Measurements from ENCODE around the gene ACVRL1. TPM values are rescaled to one million over a fixed set of nuclear protein-coding genes. Genes with fewer than 3 reads are reported as not detected.

Gene ACVRL1
- total and polyA plus RNA-seq, 2 donors (not counting 1 experiment from before 2014, with no cell fraction given) = 8.9 to 36.2 TPM

DNA sequence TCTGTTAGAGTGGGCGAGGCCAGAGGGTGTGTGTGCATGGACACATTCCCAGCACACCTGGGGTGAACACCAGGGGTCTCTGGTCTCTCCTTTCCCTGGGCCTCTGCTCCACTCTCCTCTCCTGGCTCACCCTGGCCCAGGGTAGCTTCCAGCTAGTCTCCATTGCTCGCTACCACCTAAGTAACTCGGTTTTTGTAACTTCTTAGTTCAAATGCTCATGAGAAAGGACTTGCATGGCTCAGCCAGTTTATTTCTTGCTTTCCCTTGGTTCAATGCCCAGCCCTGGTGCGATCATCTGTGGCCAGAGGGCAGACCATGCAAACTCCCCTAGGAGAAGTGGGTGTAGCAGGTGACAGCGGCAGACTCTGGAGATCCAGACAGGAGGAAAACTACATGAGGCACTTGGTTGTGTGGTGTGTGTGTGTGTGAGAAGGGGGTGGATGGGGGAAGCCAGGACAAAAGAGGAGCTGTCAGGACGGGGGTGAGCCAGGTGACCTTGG lies 35.2 kb downstream of the ACVRL1 start:
- Histone ChIP-seq H3K4me2 (ENCODE audit: extremely low read depth, insufficient read depth, low read length) (no peak overlapping the region), H2AFZ (ENCODE audit: low read length) (no peak overlapping the region), H3K27ac (ENCODE audit: insufficient read depth, low read length) (no peak overlapping the region), H3K27me3 (ENCODE audit: control insufficient read depth, insufficient read depth, low read length) (no peaks in the 10 kb centered on the region), H3K4me3 (replicated peaks in 1 of 4; ENCODE audit: control extremely low read depth in 1 of 4, insufficient read depth in 1 of 4, low read depth in 3 of 4, low read length in 4 of 4) (no peak overlapping the region), H3K9ac (ENCODE audit: insufficient read depth, low read length) (no peak overlapping the region), H3K4me1 (ENCODE audit: control insufficient read depth, extremely low read depth, insufficient read depth, low read length) (peaks cover 3% of the 10 kb centered on the region), H4K20me1 (ENCODE audit: control insufficient read depth, extremely low read depth, insufficient read depth, low read length) (no peaks in the 10 kb centered on the region), H3K36me3 (ENCODE audit: control insufficient read depth, insufficient read depth, low read length) (no peaks in the 10 kb centered on the region), H3K79me2 (ENCODE audit: control insufficient read depth, insufficient read depth, low read length) (no peaks in the 10 kb centered on the region), H3K9me3 (ENCODE audit: control insufficient read depth, insufficient read depth, low read depth, low read length) (no peaks in the 10 kb centered on the region)
- DNase-seq (ENCODE audit: low read depth in 2 of 2) = no peak
- TF ChIP-seq, protein P1, sequence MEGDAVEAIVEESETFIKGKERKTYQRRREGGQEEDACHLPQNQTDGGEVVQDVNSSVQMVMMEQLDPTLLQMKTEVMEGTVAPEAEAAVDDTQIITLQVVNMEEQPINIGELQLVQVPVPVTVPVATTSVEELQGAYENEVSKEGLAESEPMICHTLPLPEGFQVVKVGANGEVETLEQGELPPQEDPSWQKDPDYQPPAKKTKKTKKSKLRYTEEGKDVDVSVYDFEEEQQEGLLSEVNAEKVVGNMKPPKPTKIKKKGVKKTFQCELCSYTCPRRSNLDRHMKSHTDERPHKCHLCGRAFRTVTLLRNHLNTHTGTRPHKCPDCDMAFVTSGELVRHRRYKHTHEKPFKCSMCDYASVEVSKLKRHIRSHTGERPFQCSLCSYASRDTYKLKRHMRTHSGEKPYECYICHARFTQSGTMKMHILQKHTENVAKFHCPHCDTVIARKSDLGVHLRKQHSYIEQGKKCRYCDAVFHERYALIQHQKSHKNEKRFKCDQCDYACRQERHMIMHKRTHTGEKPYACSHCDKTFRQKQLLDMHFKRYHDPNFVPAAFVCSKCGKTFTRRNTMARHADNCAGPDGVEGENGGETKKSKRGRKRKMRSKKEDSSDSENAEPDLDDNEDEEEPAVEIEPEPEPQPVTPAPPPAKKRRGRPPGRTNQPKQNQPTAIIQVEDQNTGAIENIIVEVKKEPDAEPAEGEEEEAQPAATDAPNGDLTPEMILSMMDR (conservative IDR thresholded peaks at IDR 0.05 in 1 of 2, IDR thresholded peaks at IDR 0.05 in 1 of 2; ENCODE audit: low read depth in 1 of 2, low read length in 2 of 2) = no peak
- TF ChIP-seq EZH2 (IDR thresholded peaks at IDR 0.05; ENCODE audit: low read length, missing control alignments) = no peak

DNA sequence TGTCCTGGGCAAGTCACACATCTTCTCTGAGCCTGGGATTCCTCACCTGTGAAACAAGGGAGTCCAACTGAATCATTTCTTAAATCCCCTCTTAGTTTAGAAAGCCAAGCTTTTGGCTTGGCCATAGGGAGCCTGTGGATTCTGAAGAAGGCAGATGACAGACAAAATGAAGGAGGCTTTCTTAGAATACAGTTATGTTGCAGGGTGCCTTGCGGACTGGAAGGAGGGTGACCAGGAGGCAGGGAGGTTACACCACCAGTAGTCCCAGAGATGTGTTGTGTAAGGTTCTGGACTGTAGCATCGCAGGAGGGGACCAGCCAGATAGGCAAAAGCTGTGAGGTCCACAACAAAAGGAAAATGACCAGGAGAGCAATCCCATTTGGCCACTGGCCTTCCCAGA lies 36.0 kb downstream of the ACVRL1 start:
- Histone ChIP-seq H3K27ac (ENCODE audit: insufficient read depth, low read length) (no peak overlapping the region), H3K9ac (ENCODE audit: insufficient read depth, low read length) (no peak overlapping the region), H3K4me1 (ENCODE audit: control insufficient read depth, extremely low read depth, insufficient read depth, low read length) (peaks cover 3% of the 10 kb centered on the region), H3K4me3 (replicated peaks in 1 of 4; ENCODE audit: control extremely low read depth in 1 of 4, insufficient read depth in 1 of 4, low read depth in 3 of 4, low read length in 4 of 4) (no peak overlapping the region), H4K20me1 (ENCODE audit: control insufficient read depth, extremely low read depth, insufficient read depth, low read length) (no peaks in the 10 kb centered on the region), H3K36me3 (ENCODE audit: control insufficient read depth, insufficient read depth, low read length) (no peaks in the 10 kb centered on the region), H2AFZ (ENCODE audit: low read length) (no peak overlapping the region), H3K27me3 (ENCODE audit: control insufficient read depth, insufficient read depth, low read length) (no peaks in the 10 kb centered on the region), H3K79me2 (ENCODE audit: control insufficient read depth, insufficient read depth, low read length) (no peaks in the 10 kb centered on the region), H3K9me3 (ENCODE audit: control insufficient read depth, insufficient read depth, low read depth, low read length) (no peaks in the 10 kb centered on the region), H3K4me2 (ENCODE audit: extremely low read depth, insufficient read depth, low read length) (no peak overlapping the region)
- no peak for TF ChIP-seq EZH2 (IDR thresholded peaks at IDR 0.05; ENCODE audit: low read length, missing control alignments)
- TF ChIP-seq, protein P1 (conservative IDR thresholded peaks at IDR 0.05 in 1 of 2, IDR thresholded peaks at IDR 0.05 in 1 of 2; ENCODE audit: low read depth in 1 of 2, low read length in 2 of 2) = no peak
- no peak for DNase-seq (ENCODE audit: low read depth in 2 of 2)

DNA sequence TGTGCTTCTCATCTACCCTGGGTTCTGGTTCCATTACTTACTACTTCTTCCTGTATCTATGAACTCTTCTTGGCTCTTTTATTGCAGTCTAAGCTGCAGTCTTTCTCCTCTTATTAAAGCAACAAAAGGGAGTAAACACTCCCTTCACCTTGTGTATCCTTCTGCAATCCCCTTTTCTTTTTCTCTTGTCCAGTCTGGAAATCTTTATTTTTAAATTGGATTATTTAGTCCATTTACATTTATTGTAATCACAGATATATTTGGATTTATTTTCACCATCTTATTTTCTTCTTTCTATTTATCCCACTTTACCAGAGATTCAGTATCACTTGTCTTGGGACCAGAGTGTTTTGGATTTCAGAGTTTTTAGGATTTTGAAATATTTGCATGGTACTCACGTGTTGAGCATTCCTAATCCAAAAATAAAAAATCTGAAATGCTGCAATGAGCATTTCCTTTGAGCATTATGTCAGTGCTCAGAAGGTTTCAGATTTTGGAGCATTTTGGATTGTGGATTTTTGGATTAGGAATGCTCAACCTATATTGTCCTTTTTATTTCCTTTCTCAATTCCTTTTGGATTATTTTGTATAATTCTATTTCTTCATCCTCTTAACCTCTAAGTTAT lies 37.4 kb downstream of the ACVRL1 start:
- TF ChIP-seq, protein P1 (conservative IDR thresholded peaks at IDR 0.05 in 1 of 2, IDR thresholded peaks at IDR 0.05 in 1 of 2; ENCODE audit: low read depth in 1 of 2, low read length in 2 of 2) = no peak
- no peak for TF ChIP-seq EZH2 (IDR thresholded peaks at IDR 0.05; ENCODE audit: low read length, missing control alignments)

More for the DNA sequence above, 37.4 kb downstream of the ACVRL1 start:
- H3K79me2 ChIP-seq (ENCODE audit: control insufficient read depth, insufficient read depth, low read length) = no peaks in the 10 kb centered on the region
- H4K20me1 ChIP-seq (ENCODE audit: control insufficient read depth, extremely low read depth, insufficient read depth, low read length) = no peaks in the 10 kb centered on the region
- H3K9ac ChIP-seq (ENCODE audit: insufficient read depth, low read length) = no peak overlapping the region
- peaks cover 3% of the 10 kb centered on the region for H3K4me1 ChIP-seq (ENCODE audit: control insufficient read depth, extremely low read depth, insufficient read depth, low read length)
- no peaks in the 10 kb centered on the region for H3K36me3 ChIP-seq (ENCODE audit: control insufficient read depth, insufficient read depth, low read length)
- no peak for DNase-seq (ENCODE audit: low read depth in 2 of 2)
- H2AFZ ChIP-seq (ENCODE audit: low read length) = no peak overlapping the region
- no peaks in the 10 kb centered on the region for H3K9me3 ChIP-seq (ENCODE audit: control insufficient read depth, insufficient read depth, low read depth, low read length)
- H3K4me3 ChIP-seq (replicated peaks in 1 of 4; ENCODE audit: control extremely low read depth in 1 of 4, insufficient read depth in 1 of 4, low read depth in 3 of 4, low read length in 4 of 4) = no peak overlapping the region
- H3K27me3 ChIP-seq (ENCODE audit: control insufficient read depth, insufficient read depth, low read length) = peaks cover 7% of the 10 kb centered on the region
- H3K4me2 ChIP-seq (ENCODE audit: extremely low read depth, insufficient read depth, low read length) = no peak overlapping the region
- no peak overlapping the region for H3K27ac ChIP-seq (ENCODE audit: insufficient read depth, low read length)

Measured in fibroblast of lung (primary cell).